ENCODE data around the gene ADCY5.

The ADCY5 gene

DNA sequence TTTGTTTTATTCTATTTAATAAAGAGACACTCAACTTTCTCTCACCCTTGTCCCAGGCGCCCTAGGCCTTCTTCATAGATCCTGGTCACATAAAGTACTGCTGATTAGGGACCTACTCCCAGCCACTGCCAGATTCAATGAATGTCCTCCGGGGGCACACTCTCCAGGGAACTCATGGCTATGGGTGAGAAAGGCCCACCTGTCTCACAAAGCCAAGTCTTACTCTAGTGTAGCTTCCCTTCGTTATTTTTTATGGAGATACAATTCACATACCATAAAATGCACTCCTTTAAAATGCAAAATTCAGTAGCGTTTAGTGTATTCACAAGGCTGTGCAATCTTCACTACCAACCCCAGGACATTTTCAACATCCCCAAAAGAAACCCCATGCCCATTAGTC, 87.8 kb downstream of the ADCY5 start:
- no peak for DNase-seq

DNA sequence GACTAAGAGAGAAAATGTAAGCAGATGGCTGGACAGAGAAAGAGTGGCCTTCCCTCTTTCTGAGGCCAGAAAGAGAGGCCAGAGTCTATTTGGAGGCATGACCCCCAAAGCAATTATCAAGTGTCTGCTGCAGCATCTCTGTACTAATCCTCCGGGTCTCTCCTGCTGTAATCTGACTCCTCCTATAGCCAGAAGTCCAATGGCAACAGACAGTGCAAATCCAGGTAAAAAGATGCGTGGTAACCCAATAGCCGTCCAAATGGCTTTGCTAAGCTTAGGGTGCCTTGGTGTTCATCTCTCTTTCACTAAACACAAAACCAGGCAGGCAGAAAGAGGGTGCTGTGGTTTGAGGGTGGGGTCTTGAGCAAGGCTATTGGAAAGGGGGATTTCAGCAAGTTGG, 91.6 kb downstream of the ADCY5 start:
- DNase-seq = no peak

DNA sequence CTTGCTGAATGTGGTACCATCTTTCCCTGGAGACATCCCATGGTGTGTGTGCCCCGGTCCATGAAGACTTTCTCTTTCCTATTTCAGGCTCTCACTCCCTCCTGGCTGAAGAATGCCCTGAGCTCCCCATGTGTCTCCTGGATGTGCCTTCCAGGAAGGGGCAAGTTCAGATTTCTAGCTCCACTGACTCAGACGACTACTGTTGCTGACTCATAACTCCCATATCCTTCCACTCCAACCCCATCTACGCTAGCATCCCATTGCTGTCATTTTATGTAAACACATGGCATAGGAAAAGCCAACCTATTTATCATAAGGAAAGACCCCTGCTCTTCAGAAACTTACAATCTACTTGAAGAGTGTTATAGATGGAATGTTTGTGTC, 95.0 kb downstream of the ADCY5 start:
- DNase-seq = no peak

DNA sequence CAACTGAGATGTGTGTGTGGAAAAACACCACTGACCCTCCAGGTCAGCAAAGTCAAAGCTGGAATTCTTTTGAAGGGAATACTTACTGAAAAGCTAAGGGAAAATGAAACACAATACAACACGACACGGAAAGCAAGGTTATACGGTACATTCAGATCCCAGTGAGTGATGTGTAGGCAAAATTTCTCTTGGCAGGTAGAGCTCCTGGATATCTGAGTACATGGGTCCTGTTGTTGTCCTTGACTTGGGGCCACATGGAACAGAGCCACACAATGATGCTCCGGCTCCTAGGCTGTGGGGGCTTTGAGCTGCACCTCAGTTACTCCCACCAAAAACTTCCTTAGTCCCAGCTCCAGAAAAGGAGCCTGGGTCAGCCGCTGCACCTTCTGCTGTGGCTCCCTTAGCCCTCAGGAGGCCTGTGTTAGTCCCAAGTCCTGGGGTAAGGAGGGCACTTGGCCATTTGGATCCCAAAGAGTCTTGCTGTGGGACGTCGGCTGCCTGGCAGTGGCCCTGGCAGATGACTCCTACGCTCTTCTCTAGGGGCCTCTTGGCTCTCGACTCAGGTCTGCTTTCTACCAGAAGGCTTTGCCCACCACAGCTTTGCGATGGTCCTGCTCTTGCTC, 95.6 kb downstream of the ADCY5 start:
- no peak for DNase-seq

DNA sequence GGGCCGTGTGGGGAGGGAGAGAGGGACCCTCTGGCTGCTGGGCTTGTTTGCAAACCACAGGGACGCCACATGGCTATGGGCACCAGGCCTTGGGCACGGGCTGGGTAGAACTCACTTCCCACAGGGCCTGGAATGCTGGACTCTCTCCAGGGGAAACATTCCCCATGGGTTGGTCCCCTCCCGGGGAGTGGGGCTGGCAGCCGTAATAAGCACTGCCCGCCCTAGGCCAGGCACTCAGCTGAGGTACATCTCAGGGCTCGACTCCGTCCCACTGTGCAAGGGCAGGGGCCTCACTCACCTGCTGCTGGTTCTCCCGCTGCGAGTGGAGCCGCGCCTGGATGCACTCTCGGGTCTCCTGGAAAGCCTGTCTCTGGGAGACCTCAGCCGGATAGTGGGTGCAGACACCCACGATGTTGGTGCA, 96.7 kb downstream of the ADCY5 start:
- DNase-seq = no peak

DNA sequence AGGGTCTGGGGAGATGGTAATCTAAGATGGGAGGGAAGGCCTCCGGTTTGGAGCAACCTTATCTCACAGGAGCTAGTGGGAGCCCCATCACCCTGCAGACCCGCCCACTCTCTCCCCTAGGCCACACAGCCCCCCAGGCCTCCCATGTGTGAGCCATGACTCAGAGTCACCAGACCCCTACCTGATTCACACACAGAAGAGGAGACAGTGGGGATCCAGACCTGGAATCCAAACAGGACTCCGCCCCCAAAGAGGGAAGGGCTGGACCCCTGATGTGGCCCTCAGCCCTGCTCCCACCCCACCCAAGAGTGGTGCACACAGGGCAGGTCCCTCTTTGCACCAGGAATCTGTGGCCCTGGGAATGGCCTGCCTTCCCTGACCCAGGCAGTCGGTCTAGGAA, 97.4 kb downstream of the ADCY5 start:
- DNase-seq = no peak

DNA sequence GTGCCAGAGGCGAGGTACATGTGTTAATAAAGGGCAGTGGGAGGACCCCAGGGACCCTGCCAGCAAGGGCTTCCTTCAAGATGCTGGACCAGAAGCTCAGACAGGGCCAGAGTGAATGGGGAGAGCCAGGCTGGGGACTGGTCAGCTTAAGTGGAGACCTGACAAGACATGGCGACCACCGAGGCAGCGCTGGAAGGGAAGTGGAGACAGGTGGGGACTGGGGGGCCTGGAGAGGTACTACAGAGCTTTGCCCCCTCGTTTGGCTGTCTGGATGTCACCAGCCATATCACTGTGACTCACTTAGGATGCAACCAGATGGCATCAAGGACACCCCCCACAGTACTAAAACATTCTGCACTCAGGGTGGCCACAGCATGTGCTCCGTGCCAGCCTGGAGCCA, 97.9 kb downstream of the ADCY5 start:
- no peak for DNase-seq

DNA sequence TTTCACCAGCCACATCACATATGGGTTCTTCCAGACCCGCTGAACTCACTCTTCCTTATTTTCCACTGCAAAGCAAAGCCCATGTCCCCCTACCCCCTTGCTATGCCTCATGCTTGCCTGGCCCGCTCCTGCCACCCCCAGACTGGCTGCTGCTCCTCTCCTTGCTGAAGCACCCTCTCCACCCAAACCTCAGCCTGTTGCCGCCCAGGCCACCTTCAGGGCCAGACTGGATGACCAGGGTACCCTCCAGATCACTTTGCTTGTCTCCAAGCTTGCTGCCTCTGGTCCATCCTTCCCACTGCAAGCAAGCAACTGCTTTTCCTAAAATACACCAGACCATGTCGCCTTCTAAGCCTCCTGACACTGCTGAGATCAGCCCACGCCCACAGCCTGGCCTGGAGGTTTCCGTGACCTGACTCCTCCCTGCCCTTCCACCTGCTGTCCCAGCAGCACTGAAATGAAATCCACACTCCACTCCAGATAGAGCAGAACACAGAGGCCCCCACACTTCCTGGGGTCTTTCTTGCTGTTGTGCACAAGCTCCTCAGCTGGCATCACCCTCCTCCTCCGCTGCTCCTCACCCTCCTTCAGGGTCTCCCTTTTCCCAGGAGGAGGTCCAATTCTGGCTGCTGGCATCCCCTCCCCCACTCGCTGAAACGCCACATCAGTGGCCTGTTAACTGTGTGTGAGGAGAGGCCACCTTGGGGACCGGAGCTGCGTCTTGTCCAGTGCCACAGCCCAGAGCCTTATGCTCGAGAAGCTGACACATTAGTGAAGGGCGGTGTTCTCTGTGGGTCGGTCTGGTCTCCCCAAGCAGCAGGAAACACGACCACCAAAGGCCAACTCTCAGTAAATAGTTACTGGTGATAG, 99.1 kb downstream of the ADCY5 start:
- DNase-seq = no peak

DNA sequence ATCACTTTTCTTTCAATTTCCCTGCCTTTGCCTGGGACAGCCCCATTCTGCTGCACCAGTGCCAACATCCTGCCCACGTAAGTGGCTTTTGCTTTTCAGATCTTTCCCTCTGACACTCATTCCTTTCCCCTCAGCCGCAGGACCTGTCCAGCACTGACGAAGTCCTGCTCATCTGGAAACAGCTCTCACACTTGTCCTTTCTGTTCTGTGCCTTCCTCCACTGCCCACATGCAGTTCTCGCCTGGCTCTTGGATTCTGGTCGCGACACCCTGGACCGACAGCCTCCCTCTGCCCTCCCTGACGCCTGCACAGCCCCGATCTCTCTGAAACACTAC, 99.7 kb downstream of the ADCY5 start:
- DNase-seq = no peak

DNA sequence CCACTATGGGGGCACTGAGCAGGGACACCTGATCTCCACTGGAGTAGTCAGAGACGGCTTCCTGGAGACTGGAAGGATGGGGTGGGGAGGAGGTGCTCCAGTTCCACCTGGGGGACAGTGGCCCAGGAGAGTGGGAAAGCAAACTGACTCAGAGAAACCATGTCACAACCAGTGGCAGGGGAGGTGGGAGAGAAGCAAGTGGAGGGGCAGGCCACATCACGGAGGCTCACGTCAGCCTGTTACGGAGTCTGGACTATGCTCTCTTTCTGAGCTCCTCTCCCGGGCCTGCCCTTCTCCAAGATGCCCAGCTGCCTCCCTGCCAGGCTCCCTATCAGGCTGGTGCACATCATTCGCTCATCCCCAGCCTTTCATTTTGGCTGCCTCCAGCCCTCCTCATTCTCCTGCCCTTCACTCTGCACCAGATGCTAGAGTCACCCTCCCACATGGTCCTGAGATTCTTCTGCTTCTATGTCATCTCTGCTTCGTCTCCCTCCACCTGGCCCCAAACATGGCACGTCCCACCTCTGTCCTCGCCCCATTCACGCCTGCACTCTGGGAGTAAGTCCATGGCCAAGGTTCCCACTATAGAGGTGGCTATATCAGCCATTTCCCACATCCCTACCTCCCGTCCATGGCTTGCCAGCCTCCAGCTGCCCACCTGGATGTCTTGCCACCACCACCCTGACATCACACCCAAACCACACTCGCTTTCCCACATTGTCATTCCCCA, 100.3 kb downstream of the ADCY5 start:
- DNase-seq = no peak

DNA sequence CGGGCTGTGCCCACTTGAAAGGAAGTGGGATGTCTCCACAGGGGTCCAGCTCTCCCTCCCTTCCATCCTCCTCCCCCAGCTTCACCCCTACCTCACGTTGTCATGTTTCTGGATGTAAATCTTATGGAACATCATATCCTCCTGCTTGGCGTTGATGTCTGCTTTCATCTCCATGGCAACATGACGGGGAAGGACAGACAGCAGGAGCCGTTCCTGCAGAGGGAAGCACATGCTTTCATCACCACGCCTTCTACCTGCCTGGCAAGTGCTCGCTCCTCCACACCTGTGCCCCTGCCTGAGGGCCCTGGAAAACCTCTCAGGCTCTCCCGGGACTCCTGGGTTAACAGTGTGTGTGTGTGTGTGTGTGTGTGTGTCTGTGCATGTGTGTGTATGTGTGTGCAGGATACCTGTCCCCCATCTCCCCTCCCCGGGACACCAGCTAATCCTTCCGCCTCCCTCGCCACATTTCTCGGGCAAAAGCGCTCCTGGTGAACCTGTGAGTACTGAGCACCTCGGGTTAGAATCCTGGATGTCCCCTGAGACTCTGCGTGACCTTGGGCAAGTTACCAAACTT, 101.1 kb downstream of the ADCY5 start:
- no peak for DNase-seq

DNA sequence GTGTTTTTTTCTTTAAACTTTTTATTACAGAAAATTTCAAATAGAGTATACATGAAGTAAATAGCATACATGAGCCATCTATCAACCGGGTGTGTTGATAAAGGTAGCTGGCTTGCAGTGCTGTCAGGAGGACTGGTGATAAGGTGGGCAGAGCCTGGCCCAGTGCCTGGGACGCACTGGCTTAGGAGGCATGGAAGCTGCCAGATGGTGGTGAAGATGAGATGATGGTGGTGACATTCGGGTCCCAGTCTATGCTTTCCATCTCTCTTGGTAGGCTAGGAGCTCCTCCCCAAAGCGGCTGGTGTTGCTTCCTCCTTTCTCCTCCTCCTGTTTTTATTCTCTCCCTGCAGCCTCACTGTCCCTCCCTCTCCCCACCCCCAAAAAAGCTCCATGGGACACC, 101.7 kb downstream of the ADCY5 start:
- DNase-seq = no peak

DNA sequence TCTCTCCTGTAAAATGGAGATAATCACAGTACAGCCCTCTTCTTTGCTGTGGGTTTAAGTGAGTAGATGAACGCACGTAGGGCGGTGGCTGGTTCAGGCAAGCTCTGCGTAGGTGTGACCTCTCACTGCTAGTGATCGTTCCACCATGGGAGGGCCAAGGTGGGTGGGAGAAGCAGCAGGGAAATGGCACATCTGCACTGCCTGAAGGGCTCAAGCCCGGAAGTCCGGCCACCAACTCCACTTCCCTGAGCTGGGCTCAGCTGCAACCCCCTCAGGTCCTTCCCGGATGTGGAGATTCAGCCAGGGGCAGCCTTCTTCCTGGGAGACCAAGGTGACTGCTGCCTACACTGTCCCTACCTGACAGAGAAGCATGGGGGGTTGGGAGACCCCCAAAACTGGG, 102.9 kb downstream of the ADCY5 start:
- DNase-seq = no peak

DNA sequence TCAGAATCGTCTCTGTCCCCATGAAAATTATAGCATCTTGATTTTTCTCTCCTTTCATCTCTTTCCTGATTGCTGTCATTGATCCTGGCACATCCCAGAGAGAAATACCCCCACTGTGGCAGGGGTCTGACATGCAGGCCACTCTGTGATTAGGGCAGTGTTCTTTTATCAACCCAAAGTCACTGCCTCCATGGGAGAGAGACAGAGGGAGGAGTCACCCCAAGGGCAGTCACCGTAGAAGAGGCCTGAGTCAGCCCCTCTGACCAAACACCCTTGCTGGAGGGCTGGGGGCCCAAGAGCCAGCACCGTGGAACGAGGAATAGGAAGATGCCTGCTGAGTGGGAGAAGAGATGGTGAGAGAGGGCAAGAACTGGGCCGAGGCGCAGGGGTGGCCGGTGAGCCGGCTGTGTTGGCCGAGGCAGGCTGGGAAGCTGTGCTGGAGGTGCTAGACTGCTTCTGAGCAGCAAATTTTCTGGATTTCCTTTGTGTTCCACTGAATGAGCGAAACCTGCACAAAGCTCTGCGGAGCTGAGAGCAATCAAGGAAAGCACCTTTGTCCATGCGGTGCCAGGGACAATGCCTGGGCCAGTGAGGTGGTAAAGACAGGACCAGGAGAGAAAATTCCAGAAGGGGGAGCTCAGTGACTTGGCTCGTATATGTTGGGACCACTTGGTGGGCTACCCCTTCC, 103.8 kb downstream of the ADCY5 start:
- DNase-seq = no peak

DNA sequence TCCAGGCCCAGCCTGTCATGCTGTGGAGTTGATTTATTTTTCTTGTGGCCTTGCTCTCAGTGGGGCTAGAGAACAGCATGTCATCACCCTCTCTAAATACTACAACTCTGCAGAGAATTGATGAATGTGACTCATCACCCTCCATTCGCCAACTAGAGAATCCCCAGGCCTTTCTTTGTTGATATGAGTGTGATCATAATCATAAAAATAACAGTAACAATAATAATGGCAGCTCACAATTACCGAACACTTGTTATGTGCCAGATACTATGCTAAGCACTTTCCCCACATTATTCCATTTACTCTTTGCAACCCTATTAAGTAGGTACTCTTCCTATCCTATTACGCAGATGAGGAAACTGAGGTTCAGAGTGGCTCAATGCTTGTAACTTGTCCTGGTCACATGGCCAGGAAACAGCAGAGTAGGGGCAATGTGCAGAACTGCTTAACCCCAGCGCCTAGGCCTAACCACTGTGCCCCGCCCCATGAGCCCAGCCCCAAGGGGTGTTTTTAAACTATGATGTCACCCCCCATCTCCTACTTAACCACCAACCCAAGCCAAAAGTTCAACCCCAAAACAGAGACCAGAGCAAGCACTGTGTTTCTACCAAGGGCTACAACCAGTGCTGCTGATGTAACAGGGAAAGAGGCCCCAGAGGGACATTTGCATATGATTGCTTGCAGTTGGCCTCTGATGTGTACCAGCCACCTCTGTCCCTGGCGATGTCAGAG, 104.5 kb downstream of the ADCY5 start:
- DNase-seq = no peak

DNA sequence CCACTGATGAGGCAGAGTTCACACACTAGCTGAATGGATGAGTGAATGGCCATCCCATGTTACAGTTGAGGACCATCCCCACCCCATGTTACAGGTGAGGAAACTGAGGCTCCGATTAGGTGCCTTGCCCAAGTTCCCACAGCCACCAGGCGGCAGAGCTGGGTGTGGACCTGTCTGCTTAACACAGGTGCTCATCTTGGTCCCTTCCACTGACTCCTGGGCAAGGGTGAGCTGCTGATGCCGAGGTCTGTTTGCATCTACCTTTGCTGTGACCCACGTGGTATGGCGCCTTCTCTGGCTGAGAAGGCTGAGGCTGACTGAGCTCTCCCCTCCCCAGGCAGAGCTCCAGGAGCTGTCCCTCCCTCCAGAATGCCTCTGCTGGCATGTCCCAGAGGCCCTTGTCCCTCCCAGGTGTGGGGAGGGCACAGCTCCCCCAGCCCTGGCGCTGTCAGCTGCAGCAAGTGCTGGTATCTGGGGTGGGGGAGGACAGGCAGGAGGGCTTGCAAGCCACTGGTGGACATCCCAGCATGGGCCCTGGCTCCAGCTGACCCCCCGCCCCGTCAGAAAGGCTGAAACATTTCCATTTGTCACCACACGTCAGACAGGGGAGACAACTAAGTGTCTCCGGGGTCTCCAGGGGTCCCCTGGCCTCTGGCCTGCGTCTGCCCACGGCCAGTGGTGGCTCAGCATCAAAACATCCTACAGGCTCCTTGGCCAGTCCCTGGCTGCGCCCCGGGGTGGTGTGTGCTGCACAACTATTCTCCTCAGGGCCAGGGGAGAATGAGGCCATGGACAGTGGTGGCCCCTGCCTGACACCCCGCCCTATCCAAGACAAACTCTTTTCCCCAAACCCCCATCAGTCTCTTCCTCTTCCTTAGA, 105.4 kb downstream of the ADCY5 start:
- no peak for DNase-seq

DNA sequence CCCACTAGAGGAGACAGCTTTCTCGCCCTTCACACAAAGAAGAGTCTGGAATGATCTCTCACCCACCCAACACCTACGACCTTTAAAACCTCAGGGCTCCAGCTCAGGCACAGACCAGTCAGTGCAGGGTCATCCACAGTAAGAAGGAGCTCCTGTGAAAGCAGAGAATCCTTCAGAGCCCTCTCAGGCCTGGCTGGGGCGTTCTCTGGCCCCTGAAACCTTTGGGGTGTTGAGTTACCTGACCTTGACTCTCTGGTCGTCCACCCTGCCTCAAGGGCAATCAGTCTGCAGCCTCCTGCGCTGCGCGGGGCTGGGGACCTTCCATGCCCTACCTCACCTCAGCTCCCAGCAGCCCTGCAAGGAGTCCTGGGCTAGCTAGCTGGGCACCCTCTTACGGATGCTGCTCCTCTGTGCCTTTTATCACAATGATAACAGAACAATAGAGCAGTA, 106.2 kb downstream of the ADCY5 start:
- DNase-seq = no peak

DNA sequence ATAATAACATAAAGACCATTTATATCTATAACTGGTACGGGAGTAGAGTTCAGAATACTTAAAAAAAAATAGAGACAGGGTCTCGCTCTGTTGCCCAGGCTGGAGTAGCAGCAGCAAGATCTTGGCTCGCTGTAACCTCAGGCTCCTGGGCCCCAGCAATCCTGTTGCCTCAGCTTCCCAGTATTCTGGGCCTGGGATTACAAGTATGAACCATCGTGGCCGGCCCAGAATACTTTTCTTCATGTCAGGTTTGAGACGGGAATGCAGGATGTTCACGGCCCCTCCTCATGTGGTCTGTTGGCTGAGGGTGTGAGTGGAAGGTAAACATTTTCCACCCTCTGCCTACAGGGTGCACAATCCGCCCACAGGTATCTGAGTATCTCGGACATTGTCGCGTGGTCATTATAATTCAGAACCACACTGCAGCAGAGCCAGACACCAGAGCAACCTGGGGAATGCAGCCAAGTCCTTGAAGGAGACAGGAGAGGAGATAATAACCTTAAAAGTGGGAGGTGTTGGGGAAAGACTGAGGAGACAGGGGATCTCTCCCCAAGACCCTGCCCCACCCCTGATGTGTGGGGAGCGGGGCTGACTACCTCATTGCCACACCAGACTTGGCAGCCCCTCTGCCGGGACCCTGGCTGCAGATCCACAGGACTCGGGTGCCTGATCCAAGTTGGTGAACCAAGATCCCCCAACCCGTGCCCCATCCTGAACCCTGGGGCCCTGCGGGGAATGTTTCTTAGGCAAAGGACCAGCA, 106.8 kb downstream of the ADCY5 start:
- no peak for DNase-seq

DNA sequence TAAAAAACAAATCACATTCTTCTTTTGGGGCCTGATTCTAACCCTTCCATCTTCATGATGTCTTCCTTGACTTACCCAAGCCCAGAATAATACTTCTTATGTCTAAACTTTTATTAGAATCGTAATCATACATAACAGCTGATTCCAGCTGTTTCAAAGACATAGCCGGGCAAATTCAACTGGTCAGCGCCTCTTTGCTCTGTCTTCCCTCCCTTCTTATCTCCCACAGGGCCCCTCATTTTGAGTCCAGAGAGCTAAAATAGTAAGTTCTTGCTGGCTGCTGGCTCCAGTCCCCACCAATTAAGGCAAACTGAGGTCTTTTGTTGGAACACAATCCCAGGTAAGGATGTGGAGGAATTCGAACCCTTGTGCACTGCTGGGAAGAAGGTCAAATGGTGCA, 108.6 kb downstream of the ADCY5 start:
- DNase-seq = no peak

DNA sequence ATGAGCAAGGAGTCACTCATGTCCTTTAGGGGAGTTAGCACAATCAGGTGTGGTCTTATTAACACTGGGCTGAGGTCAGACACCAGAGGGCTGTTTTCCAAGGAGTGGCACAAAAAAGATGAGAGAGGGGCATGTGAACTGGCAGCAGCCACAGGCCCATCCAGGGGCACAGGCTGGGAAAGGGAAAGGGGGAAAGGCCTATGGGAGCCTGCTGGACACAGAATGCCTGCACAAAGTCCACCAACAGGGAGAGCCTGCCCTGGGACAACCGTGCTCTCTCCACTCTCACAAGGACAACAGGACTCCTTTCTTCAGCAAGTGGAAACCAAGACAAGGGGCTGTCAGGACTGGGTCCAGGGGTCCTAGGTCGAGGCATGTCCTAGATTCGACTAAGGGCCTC, 109.6 kb downstream of the ADCY5 start:
- DNase-seq = no peak
